ENCODE results near the gene ICE1.

Gene ICE1

GRCh38 chr5:5537426-5537825, 114.9 kb downstream of the ICE1 start:
- no peak for TF ChIP-seq FOXP2 (optimal IDR thresholded peaks at IDR 0.05; ENCODE audit: borderline replicate concordance, extremely low read depth, extremely low read length, insufficient read depth)
- TF ChIP-seq TAF1 (IDR thresholded peaks at IDR 0.05; ENCODE audit: borderline replicate concordance, insufficient read depth, low read length), result no peak
- no peak for TF ChIP-seq SIN3A (IDR thresholded peaks at IDR 0.05; ENCODE audit: borderline replicate concordance, insufficient read depth, low read length)
- TF ChIP-seq POLR2AphosphoS5 (IDR thresholded peaks at IDR 0.05; ENCODE audit: low read depth, low read length), result no peak

- no peak for TF ChIP-seq POLR2AphosphoS5 (IDR thresholded peaks at IDR 0.05; ENCODE audit: low read depth, low read length)
These were observed 117.1 kb downstream of the ICE1 start for GRCh38 chr5:5539590-5539989.
